GM04504 (cell line): ENCODE data around the gene GTPBP4.
"Not testable (repeated sequence)": the region's sequence is repeated elsewhere in the genome, so short reads cannot be mapped to it uniquely, and the experiment has no call there.

Experiments used
- DNase-seq: peaks from one replicate; pipeline ENCODE4 v3.0.0-alpha.2; 2012; ENCODE audit warnings: low read depth

GTPBP4 gene

GRCh38 chr10:1025683-1026082 is 37.4 kb downstream of the GTPBP4 start, which contains the start of gene IDI2:
TSS of gene IDI2 (minus strand) at chr10:1025859. CDS start at chr10:1024723, 1,136 bp downstream.
- DNase-seq = no peak

GRCh38 chr10:1026578-1026977 is 38.3 kb downstream of the GTPBP4 start:
- DNase-seq = no peak

GRCh38 chr10:1029838-1030237 is 41.6 kb downstream of the GTPBP4 start:
- DNase-seq = no peak

- no peak for DNase-seq
Measured at GRCh38 chr10:1033601-1034000, 45.4 kb downstream of the GTPBP4 start.

DNA sequence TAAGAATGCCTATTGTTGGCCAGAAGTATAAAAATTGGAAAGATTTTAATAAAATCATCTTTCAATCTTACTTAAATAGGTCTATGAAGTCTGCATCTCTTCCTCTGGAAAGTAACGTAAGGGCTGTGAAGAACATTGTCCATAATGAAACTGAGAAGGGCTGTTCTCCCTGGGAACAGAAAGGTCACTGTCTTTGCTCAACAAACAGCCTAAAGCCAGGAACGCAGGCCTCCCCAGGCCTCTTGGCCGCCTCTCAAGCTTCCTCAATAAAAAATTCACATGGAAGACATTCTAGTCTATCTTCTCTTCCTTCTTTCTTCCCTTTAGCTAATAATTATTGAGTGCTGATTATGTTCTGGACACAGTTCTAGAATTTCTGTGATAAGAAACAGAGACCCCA is 46.5 kb downstream of the GTPBP4 start:
- DNase-seq = no peak

GRCh38 chr10:1035201-1035600 is 47.0 kb downstream of the GTPBP4 start:
- DNase-seq = no peak

GRCh38 chr10:1036341-1036791 is 48.1 kb downstream of the GTPBP4 start:
- DNase-seq = no peak

GRCh38 chr10:1037098-1037497 is 48.9 kb downstream of the GTPBP4 start:
- no peak for DNase-seq

- DNase-seq = not testable (repeated sequence)
Measured at GRCh38 chr10:1038769-1039168, 50.5 kb downstream of the GTPBP4 start.

DNA sequence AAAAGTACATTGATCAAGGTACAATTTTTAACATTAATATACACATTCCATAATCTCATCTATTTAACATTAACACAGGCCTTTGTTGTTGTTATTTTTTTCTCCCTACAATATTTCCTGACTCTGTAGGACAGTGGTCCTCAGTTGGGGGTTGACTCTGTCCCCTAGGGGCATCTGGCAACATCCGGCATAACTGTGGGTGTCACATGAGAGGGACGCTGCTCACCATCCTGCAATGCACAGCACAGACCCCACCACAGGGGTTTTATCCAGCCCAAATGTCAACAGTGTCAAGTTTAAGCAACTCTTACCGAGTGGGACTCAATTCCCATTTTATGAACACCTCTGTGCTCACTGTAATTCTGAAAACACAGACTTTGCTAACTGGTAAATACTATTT is 51.9 kb downstream of the GTPBP4 start:
- DNase-seq = no peak

GRCh38 chr10:1041514-1041913 is 53.3 kb downstream of the GTPBP4 start:
- no peak for DNase-seq

DNA sequence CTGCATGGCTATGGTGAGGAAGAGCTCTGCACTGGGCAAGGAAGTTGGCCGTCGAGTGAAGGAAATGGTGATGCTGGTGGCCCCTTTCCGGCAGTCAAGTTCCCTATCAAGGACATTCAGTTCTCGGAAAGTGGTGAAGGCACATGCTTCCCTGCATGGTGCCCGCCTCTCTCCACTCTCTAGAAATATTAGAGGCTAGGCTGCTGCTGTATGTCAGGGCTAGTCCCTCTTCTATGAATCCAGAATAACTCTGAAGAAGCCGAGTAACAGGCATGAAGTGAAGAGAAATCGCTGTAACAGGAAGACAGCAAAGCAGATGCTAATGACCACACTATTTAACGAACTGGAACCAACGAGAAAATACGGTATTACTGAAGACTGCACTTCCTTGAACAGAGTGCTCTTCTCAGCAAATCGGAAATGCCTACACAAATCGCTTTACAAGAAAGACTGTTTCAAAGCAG is 55.3 kb downstream of the GTPBP4 start:
- DNase-seq = no peak

- no peak for DNase-seq
Measured at GRCh38 chr10:1044146-1044545, 55.9 kb downstream of the GTPBP4 start.

- no peak for DNase-seq
Measured at GRCh38 chr10:1044964-1045363, 56.7 kb downstream of the GTPBP4 start.

DNA sequence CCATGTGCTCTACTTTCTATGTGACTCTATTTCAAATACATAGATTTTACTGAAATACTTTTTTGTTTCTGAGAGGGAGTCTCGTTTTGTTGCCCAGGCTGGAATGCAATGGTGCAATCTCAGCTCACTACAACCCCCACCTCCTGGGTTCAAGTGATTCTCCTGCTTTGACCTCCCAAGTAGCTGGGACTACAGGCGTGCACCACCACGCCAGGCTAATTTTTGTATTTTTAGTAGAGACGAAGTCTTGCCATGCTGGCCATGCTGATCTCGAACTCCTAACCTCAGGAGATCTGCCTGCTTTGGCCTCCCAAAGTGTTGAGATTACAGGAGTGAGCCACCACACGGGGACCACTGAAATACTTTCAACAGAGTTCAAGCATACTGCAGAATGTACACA is 57.2 kb downstream of the GTPBP4 start:
- DNase-seq = no peak

DNA sequence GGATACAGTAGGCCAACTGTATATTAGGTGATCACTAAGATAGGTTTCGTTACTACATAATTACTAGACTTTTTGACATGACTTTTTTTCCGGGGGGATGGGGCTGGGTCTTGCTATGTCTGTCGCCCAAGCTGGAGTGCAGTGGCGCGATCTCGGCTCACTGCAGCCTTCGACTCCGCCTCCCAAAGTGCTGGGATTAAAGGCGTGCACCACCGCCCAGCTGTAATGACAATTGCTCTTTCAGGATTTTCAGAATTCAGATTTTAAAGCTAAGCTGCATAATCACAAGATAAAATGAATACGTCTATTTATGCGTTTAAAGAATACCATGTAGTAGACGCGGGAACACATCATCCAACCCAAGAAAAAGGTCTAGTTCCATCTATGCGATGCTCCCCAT is 59.7 kb downstream of the GTPBP4 start:
- DNase-seq = no peak

GRCh38 chr10:1048349-1048731 is 60.1 kb downstream of the GTPBP4 start:
- DNase-seq = no peak

DNA sequence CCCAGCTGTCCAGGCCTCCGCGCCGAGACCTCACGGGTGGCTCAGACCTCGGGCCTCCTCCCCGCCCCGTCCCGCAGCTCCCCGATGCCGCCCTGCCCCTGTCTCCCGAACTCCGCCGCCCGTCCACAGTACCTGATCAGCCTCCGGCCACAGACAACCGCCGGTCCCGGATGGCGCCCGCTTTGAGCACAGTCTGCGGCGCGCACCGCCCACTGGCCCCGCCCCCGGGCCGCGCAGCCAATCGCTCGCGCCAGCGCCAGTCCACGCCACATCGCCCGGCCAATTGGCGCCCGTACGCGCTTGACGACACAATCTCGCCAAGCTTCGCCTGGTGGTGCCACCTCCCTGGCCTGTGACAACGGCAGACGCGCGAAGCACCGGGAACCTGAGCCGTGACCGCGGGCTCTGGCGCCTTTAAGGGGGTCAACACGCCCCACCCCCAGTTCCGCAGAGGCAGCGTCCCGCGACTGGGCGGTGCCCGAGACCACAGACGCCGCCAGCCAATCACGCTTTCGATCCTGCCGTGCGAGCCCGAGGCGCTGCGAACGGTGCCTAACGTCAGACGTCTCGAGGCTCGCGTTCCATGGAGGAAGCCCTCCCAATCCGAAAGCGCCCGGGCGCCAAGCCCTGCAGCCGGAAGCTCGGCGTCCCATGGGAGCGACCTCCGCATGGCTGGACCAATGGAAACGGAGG is 60.6 kb downstream of the GTPBP4 start, which contains the start of gene IDI1:
IDI1 (minus strand) TSS at position 388 of the 693 bp plus-strand sequence; CDS start at position 272, 116 bp downstream.
- DNase-seq = peak; percentile 97

GRCh38 chr10:1049425-1049958 is 61.3 kb downstream of the GTPBP4 start:
- no peak for DNase-seq

DNA sequence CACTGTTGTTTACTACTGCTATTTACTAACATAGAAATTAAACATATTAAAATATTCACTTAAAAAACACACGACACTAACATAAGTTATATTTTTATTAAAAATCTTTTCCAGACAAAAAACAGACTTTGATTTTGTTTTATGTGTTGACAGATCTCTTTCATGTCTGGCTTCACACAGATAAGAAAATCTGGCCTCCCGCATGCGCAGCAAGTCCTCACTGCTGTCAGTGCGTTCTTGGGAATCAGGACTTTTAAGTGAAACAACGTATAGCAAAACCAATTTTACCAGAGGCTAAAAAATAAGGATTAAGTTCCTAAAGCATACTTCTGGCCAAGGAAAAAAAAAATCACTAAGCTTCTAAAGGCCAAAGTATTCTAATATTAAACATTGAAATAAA is 61.9 kb downstream of the GTPBP4 start:
- DNase-seq = no peak

GRCh38 chr10:1050554-1050953 is 62.3 kb downstream of the GTPBP4 start:
- no peak for DNase-seq

GRCh38 chr10:1054684-1055083 is 66.5 kb downstream of the GTPBP4 start:
- DNase-seq = no peak

- DNase-seq = peak; percentile 75
Measured at GRCh38 chr10:1056326-1057105, 68.3 kb downstream of the GTPBP4 start, which contains the start of gene WDR37. TSS of gene WDR37 (plus strand) at chr10:1056385. CDS start at chr10:1072156, 15,771 bp downstream.
